Measurements from ENCODE around the gene PPP6C. TPM values are rescaled to one million over a fixed set of nuclear protein-coding genes. Genes with fewer than 3 reads are reported as not detected.
"Not testable (repeated sequence)": the region's sequence is repeated elsewhere in the genome, so short reads cannot be mapped to it uniquely, and the experiment has no call there.

The PPP6C gene
- total RNA-seq, 1 donor from 2014 or later = 37.9 TPM

DNA sequence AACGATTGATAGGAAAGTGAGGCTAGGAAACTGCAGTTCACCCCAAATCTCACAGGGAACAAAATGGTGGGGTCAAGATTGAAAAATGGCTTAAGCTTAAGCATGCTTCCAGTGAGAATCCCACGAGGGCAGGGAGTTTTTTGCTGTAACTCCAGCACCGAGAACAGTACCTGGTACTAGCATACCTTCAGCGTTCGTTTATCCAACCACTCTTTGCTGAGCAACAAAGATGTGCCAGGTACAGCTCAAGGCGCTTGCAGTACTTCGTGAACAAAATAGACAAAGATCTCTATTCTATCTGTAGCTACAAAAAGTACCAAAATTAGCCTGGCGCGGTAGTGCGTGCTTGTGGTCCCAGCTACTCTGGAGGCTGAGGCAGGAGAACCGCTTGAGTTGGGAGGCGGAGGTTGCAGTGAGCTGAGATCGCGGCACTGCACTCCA is 778 bp upstream of the PPP6C start:
- Mint-ChIP-seq H3K27ac (ENCODE audit: unreplicated experiment) (peak overlapping the region; percentile 94), H3K9me3 (ENCODE audit: unreplicated experiment) (no peaks in the 10 kb centered on the region), H3K36me3 (ENCODE audit: unreplicated experiment) (peaks cover 2% of the 10 kb centered on the region), H3K4me1 (ENCODE audit: unreplicated experiment) (peaks cover 35% of the 10 kb centered on the region), H3K4me3 (ENCODE audit: unreplicated experiment) (peak overlapping the region; percentile 95), H3K27me3 (ENCODE audit: unreplicated experiment) (no peaks in the 10 kb centered on the region)
- DNase-seq (ENCODE audit: extremely low spot score, unreplicated experiment) = no peak
- TF ChIP-seq, protein P1, sequence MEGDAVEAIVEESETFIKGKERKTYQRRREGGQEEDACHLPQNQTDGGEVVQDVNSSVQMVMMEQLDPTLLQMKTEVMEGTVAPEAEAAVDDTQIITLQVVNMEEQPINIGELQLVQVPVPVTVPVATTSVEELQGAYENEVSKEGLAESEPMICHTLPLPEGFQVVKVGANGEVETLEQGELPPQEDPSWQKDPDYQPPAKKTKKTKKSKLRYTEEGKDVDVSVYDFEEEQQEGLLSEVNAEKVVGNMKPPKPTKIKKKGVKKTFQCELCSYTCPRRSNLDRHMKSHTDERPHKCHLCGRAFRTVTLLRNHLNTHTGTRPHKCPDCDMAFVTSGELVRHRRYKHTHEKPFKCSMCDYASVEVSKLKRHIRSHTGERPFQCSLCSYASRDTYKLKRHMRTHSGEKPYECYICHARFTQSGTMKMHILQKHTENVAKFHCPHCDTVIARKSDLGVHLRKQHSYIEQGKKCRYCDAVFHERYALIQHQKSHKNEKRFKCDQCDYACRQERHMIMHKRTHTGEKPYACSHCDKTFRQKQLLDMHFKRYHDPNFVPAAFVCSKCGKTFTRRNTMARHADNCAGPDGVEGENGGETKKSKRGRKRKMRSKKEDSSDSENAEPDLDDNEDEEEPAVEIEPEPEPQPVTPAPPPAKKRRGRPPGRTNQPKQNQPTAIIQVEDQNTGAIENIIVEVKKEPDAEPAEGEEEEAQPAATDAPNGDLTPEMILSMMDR (IDR thresholded peaks at IDR 0.05) = no peak

DNA sequence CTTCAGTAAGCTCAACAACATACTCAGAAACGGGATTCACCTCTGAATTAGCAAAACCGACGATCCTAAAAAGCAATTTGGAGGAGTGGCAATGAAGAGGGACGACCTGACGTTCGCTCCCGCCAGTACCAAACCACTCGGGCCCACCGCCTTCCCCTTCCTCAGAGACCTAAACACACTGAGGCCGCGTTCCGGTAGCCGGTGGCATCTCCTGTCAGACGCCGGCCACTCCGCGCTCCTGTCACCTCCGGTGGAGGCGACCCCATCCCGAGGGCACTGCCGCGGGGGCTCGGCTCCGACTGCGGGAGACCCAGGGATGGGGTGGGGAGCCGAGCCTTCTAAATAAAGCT is 617 bp downstream of the PPP6C start:
- peak overlapping the region; percentile 94 for H3K27ac Mint-ChIP-seq (ENCODE audit: unreplicated experiment)
- H3K9me3 Mint-ChIP-seq (ENCODE audit: unreplicated experiment) = no peaks in the 10 kb centered on the region
- TF ChIP-seq, protein P1 (IDR thresholded peaks at IDR 0.05) = no peak
- peaks cover 2% of the 10 kb centered on the region for H3K36me3 Mint-ChIP-seq (ENCODE audit: unreplicated experiment)
- peak; percentile 84 for DNase-seq (ENCODE audit: extremely low spot score, unreplicated experiment)
- H3K4me3 Mint-ChIP-seq (ENCODE audit: unreplicated experiment) = peak overlapping the region; percentile 95
- no peaks in the 10 kb centered on the region for H3K27me3 Mint-ChIP-seq (ENCODE audit: unreplicated experiment)
- H3K4me1 Mint-ChIP-seq (ENCODE audit: unreplicated experiment) = peaks cover 35% of the 10 kb centered on the region

DNA sequence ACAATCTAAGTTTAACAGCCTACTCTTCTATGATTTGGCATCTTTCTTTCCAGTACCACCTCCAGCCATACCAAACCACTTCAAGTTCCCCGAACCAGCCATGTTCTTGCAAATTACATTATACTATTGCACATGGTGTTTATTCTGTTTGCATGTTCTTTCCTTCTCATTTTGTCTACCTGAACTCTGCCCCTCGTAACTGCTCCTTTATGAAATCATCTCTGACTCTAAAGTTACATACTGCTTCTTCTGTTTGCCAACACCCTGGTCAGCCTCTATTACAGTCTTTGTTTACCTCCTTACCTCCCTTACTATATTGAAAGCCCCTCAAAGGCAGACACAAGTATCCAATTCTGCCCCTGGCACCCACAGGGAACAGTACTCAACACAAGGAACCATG is 6.0 kb downstream of the PPP6C start:
- TF ChIP-seq, protein P1 (IDR thresholded peaks at IDR 0.05) = no peak
- peaks cover 6% of the 10 kb centered on the region for H3K9me3 Mint-ChIP-seq (ENCODE audit: unreplicated experiment)
- H3K36me3 Mint-ChIP-seq (ENCODE audit: unreplicated experiment) = peaks cover 4% of the 10 kb centered on the region
- no peaks in the 10 kb centered on the region for H3K27me3 Mint-ChIP-seq (ENCODE audit: unreplicated experiment)
- peaks cover 34% of the 10 kb centered on the region for H3K4me1 Mint-ChIP-seq (ENCODE audit: unreplicated experiment)
- H3K4me3 Mint-ChIP-seq (ENCODE audit: unreplicated experiment) = no peak overlapping the region
- no peak for DNase-seq (ENCODE audit: extremely low spot score, unreplicated experiment)
- peak overlapping the region; percentile 43 for H3K27ac Mint-ChIP-seq (ENCODE audit: unreplicated experiment)

DNA sequence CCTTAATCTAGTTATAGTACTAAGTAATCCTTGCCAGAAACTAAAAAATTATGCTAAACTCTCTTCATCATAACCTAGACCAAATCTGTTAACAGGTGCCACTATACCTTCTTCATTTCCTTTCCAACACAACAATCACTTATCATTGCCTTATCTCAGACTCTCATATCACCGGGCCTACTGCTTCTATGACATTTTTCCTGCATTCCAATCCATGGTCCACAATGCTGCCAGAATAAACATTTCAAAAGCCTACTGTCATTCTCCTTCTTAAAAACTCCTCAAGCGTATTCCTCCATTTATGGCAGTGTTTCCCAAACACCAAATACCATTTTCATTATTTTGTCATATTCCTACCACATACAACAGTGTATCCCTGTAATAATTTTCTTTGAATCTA is 6.5 kb downstream of the PPP6C start:
- H3K36me3 Mint-ChIP-seq (ENCODE audit: unreplicated experiment) = peaks cover 4% of the 10 kb centered on the region
- H3K27ac Mint-ChIP-seq (ENCODE audit: unreplicated experiment) = peak overlapping the region; percentile 43
- no peak for DNase-seq (ENCODE audit: extremely low spot score, unreplicated experiment)
- peak overlapping the region; percentile 0 for H3K4me3 Mint-ChIP-seq (ENCODE audit: unreplicated experiment)
- TF ChIP-seq, protein P1 (IDR thresholded peaks at IDR 0.05) = no peak
- peaks cover 29% of the 10 kb centered on the region for H3K4me1 Mint-ChIP-seq (ENCODE audit: unreplicated experiment)
- peaks cover 6% of the 10 kb centered on the region for H3K9me3 Mint-ChIP-seq (ENCODE audit: unreplicated experiment)
- no peaks in the 10 kb centered on the region for H3K27me3 Mint-ChIP-seq (ENCODE audit: unreplicated experiment)

DNA sequence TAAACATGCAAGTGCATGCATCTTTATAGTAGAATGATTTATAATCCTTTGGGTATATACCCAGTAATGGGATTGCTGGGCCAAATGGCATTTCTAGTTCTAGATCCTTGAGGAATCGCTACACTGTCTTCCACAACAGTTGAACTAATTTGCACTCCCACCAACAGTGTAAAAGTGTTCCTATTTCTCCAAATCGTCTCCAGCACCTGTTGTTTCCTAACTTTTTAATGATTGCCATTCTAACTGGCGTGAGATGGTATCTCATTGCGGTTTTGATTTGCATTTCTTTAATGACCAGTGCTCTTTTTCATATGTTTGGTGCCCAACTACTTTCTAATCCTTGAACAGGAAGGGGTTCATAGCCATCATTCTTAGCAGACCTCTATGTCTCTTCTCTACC is 7.8 kb downstream of the PPP6C start:
- H3K36me3 Mint-ChIP-seq (ENCODE audit: unreplicated experiment); H3K4me3 Mint-ChIP-seq (ENCODE audit: unreplicated experiment); H3K27ac Mint-ChIP-seq (ENCODE audit: unreplicated experiment); DNase-seq (ENCODE audit: extremely low spot score, unreplicated experiment); H3K9me3 Mint-ChIP-seq (ENCODE audit: unreplicated experiment); H3K27me3 Mint-ChIP-seq (ENCODE audit: unreplicated experiment): not testable (repeated sequence)
- peaks cover 19% of the 10 kb centered on the region for H3K4me1 Mint-ChIP-seq (ENCODE audit: unreplicated experiment)

DNA sequence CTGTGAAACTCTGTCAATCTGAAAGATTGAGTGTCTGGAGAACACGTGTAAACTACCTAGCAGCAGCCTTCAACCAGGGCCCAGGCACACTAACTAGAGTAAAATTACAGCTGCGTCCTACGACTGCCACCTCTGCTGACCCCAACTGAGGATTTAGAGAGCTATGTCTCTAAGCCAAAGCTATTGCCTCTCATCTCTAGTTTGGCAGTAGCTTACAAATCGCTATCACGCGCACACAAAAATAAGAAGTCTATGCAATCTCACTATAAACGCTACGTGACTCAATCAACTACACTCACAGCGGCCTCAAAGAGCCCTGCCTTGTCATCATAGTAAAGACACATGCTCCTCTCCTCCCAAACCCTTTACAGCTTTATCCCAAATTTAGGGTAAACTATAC is 8.7 kb downstream of the PPP6C start:
- no peak for DNase-seq (ENCODE audit: extremely low spot score, unreplicated experiment)
- no peak overlapping the region for H3K4me3 Mint-ChIP-seq (ENCODE audit: unreplicated experiment)

DNA sequence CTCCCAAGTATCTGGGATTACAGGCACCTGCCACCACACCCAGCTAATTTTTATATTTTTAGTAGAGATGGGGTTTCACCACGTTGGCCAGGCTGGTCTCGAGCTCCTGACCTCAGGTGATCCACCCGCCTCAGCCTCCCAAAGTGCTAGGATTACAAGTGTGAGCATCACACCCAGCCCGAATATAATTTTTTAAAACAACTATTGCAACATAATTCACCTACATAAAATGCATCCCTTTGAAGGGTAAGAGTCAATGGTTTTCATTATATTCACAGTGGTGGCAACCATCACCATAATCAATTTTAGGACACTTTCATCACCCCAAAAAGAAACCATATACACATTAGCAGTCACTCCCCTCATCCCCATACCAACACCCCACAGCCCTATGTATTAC is 9.8 kb downstream of the PPP6C start:
- not testable (repeated sequence) for H3K9me3 Mint-ChIP-seq (ENCODE audit: unreplicated experiment); H3K27ac Mint-ChIP-seq (ENCODE audit: unreplicated experiment); DNase-seq (ENCODE audit: extremely low spot score, unreplicated experiment); H3K4me3 Mint-ChIP-seq (ENCODE audit: unreplicated experiment); H3K36me3 Mint-ChIP-seq (ENCODE audit: unreplicated experiment); H3K27me3 Mint-ChIP-seq (ENCODE audit: unreplicated experiment)
- H3K4me1 Mint-ChIP-seq (ENCODE audit: unreplicated experiment) = peaks cover 24% of the 10 kb centered on the region

More for the DNA sequence above, 8.7 kb downstream of the PPP6C start:
- Mint-ChIP-seq H3K9me3 (ENCODE audit: unreplicated experiment) (peaks cover 6% of the 10 kb centered on the region), H3K4me1 (ENCODE audit: unreplicated experiment) (peaks cover 22% of the 10 kb centered on the region), H3K36me3 (ENCODE audit: unreplicated experiment) (peaks cover 3% of the 10 kb centered on the region), H3K27ac (ENCODE audit: unreplicated experiment) (no peak overlapping the region), H3K27me3 (ENCODE audit: unreplicated experiment) (no peaks in the 10 kb centered on the region)
- TF ChIP-seq, protein P1 (IDR thresholded peaks at IDR 0.05) = no peak
